Pons (tissue), 1 donor: ENCODE data around the gene HOXB8.

Experiments used
- DNase-seq: peaks from one replicate; pipeline ENCODE4 v3.0.0-alpha.2; 2016; ENCODE audit warnings: low spot score

Gene HOXB8

DNA sequence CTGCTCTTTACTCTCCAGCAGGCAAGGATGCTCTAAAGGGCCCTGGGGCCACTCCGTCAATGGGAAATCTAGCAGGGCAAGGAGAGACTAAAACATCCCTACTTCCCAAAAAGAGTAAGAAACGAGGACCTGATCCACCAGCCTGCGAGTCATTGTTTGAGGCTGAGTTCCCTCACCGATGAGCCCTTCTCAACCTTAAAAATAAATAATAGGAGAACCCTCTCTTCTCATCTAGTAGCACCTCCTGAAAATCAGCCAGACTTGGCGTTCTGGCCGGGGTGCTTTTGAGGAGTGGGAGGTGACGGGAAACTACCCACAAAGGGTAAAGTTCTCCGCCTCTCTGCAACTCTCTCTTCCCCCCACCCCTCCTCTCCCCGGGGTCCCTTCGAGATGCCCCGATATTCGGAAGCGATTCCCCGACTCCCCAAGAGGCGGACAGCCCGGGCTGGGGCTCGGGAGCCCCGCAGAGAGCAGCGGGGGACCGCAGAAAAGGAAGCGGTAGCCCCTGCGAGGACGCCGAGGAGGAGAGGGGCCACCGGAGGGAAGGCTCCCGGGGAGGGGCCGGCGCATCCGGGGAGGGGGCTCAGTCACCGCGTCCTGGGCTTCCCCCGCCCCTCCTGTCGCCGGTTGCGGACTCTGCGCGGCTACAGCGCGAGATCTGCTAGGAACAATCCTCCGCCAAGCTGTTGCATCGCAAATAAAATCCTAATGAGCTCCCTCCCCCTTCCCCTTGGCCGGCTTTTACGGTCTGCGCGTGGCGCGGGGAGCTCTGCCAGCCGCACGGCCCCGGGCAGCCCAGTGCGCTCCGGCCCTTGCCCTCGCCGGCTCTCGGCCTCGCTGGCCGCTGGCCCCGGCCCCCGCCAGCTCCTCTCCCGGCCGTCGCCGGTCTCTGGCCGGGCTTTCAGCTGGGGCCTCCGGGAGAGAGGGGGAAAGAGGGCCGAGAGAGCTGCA, 9.7 kb upstream of the HOXB8 start:
- DNase-seq = no peak

DNA sequence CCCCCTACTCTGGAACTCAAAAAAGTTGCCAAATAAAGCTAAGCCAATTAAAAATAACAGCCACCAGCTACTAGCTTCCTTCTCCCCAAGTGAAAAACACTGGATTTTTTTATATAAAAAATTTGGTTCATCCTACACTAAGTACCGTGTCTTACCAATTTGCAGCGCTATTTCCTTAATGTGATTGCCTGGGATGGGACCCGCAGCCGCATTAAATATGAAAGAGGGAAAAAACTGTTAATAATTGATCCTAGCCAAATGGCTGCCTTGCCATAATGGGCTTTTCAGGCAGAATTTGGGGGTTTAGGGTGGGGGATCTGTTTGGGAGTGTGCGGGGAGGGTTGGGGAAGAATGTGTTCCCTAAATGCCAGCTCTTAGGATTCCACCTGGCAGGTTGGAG, 9.0 kb upstream of the HOXB8 start:
- DNase-seq = no peak

DNA sequence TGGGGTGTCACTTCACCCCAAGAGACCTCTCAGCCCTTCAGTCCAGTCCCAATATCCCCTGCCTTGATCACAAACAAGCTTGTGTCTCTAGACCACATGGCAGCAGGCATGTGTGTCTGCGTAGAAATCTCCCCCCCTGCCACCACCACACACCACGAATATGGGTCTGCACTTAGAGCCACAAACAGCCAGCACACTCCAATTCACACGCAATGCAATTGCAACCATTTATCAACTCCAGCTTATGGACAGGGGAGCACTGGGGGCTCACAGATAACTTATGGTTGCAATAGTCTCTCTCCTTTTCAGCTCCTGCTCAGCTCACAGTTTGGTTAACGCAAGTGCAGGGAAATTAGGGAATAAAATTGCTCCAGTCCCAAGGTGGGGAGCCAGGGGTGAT, 8.5 kb upstream of the HOXB8 start:
- DNase-seq = no peak

DNA sequence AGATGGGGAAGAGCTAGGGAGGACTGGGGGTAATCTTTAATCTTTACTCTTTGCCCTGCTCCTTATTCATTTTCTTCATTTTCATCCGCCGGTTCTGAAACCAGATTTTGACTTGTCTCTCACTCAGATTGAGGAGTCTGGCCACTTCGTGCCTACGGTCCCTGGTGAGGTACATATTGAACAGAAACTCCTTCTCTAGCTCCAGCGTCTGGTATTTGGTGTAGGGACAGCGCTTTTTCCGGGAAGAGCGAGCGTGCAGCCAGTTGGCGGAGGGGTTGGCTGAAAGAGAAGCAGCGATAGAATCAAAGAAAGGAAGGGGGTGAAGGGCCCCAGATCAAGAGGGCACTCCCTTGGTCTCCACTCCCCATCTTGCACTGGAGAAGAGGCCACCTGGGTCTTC, 7.8 kb upstream of the HOXB8 start:
- no peak for DNase-seq

DNA sequence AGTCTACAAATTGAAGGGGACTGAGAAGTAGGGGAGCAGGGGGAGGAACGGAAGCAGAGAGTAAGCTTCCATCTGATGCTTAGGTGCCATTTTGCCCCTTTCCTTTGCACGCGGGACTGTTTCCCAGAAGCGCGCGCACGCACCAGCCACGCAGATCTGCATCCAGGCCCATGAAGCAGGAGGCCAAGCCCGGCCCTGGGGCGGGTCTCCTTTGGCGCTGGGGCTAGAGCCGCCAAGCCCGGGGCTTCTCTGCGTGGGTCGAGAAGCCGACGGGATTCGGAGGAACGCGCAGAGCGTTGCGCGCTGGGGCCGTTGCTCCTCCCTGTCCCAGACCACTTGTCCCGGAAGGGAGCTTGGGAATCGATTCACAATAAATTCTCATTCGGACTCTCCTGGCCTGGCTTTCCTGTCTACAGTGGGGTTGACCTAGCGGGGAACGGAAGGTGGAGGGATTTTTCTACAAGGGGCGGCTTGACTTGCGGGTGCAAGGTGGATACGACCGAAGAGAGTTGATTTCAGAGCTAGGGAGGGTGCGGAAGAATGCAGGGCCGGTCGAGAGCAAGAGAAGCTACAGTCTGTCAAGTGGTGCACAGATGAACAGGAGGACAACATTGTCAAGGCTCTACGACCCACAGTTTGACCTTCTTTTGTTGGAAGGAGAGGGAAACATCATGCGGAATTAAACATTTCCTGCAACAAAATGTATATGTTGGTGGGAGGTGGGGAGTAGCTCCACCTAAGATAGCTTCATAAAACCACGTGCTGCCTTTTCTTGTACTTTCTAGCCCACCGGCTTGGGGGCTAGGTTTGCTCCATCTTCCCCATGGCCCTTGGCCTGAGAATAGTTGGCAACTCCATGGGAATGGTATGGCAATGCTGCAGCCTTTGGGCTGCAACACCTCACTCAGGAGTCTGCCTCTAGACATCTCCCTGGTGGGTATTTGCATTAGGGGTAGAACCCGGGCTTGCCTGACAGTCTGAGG, 6.6 kb upstream of the HOXB8 start:
- no peak for DNase-seq

DNA sequence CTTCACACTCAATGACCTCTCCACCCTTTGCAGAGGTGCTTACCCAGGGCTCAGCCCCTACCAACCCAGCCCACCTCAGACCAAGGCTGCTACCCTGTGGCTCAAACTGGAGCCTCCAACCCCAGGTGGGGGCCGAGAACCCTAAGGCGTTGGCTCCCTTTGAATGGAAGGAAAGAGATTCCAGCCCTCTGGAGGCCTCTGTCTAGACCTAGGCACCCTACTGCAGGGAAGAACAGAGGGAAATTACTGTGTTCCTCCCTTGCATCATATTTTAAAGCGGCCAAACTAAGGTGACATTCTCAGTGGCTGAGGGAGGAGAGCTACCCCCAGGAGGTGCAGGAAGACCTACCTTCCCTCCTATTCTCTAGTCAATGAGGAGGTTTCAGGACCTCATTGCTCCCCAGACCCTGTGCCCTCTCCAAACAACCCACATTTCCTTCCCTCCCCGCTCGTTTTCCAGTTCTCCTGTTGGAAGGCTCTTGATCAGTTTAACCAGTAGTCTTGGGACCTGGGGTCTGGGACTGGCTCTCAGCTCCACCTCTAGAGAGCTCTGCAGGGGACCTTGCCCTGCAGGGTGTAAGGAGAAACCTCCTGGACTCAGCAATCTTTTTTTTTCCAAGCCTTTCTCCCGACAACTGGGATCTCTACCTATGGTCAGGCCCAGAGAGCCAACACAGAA, 5.5 kb upstream of the HOXB8 start:
- no peak for DNase-seq

DNA sequence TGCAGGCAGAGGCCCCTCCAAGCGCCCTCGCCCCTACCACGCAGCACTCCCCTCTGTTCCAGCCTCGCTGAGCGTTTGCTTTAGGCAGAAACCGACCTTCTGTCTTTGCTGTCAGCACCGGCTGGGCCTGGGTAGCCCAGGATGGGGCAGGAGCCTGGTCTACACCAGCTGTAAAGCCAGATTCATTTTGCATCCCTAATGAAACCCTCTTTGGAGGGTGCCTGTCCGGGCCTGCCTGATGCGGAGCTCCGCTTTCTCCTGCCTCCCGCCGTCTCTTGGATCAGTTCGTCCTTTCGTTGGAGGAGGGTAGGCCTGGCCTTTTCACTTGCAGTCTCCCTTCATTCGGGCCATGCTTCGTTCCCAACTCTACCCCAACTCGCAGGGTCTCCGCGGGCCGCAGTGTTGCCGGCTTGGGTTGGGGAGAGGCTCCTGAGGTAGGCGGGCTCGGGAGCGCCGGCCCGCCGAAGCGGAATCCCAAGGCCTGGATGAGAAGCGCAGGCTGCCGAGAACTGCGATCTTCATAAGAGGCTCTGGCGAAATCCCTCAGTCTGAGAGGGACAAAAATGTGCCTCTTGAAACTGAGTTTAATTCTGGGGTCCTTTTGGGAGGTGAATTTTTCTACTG, 4.8 kb upstream of the HOXB8 start:
- DNase-seq = no peak

DNA sequence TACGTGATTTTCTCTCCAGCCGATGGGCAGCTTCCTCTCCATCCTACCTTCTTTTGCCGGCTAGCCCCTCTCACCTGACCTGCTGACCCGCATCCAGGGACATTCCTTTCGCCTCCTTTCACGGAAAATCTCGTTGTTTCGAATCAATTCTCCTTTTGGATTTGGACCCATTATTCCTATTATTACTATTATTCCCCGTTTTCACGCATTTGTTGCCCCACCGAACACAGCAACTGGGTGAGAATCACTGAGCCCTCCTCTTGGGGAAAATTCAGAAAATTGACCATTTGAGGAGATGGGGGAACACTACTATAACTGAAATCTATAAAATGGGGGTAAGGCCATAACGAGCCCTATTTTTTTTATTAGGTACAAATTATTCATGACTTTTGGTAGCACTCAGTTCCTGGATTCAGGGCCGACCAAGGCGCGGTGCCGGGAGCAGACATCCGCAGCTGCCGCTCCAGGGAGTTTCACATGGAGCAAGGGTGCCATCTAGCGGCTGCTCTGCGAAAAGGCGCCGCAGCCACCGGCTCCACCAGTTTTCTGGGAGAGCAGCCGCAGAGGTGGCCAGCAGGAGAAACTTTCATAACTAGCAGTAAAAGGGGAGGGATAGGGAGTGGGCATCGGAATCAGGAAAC, 3.3 kb upstream of the HOXB8 start:
- DNase-seq = peak; percentile 61

DNA sequence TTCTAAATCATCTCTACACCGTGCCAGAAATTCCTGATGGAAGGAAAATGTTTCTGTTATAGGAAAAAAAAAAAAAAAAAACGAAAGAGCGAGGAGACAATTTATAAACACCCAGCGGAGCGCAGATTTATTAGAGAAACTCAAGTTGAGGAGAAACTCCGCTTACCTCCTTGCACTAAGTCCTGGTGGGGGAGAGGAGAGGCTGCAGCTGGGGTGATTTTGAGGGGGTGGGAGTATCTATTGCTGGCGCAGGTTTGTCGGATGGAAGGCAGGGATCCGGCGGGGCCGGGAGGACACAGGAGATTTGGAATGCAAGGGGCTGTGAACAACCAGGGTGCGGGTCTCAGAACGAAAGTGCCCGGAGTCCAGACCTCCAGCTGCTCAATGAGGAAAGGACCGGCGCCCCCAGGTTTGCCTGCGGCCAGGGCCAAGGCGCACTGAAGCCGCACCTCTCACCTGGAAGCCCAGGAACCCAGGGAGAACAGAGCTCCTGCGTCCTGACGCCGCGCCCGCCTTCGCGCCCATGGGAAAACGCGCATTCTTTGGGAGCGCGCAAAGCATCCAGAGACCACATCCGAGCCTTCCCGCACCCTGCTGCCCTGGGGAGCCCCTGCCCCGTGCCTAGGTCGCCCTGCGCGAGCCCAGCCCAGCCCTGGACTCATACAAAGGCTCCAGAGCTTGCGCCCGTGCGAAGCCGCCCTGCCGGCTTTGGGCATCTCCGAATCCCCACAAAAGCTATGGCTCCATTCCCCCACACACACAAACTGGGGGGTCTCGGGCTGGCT, 2.6 kb upstream of the HOXB8 start:
- no peak for DNase-seq

DNA sequence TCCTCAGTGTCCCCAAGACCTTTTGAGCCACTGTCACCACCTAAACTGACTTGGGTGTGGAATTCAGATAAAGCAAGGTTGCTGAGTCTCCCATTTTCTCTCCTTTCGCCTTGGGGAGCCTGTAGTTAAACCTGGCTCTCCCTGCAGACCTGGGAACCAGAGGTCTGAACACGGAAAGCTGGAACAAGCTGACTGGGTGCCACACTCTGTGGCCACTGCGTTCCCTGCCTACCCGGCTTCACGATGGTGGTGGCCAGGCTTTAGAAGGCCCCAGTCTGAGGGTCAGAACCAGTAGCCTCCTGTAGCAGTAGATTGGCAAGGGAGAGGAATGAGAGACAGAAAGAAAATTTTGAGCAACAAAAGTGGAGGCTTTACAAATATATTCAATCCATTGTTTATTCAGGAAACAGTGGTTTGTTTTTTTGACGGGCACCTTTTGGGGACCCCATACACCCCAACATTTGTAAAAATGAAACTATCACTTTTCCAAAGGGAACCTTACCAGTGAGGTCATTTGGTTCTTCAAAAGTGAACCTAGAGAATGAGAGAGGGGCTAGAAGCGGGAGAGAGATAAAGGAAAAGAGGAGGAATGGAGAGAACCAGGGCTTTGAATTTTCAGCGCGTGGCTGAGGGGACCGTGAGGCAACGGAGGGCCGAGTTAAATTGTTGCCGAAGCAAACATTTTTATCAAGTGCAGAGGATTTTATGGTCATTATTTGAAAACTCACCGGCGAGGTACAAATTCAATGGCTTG, 1.8 kb upstream of the HOXB8 start:
- no peak for DNase-seq

DNA sequence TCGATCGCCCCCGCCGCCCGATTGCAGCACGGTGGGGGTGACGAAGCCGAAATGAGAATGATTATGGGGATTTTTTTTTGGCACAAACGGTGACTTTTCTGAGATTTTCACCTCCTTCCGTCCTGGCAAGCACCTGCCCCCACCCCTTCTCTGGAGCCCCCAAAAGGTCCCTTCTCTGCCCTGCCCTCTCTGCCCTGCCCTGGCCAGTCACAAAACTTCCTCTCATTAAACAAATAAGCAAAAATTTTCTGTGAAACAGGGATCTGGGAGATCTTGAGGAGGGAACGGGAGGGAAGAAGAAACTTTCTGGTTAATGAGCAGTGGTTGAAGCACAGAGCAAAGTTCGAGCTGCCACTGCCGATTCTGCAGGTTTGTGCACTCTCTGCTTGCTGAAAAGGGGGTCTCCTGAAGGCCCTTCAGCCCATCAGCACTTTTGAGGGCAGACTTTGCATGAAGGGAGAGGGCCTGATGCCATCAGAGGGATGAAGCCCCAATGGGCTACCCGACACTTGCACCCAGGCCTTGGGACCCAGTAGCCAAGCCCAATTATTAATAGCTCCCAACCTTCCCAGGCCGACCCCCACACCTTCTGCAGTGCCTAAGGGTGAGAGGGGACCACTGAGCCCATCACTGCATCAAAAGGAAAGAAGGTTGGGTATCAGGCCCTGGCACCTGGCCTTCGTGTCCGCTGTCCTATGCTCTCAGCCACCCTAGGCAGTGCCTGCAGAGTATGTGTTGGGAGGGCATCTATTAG, 1.0 kb upstream of the HOXB8 start:
- DNase-seq = no peak

DNA sequence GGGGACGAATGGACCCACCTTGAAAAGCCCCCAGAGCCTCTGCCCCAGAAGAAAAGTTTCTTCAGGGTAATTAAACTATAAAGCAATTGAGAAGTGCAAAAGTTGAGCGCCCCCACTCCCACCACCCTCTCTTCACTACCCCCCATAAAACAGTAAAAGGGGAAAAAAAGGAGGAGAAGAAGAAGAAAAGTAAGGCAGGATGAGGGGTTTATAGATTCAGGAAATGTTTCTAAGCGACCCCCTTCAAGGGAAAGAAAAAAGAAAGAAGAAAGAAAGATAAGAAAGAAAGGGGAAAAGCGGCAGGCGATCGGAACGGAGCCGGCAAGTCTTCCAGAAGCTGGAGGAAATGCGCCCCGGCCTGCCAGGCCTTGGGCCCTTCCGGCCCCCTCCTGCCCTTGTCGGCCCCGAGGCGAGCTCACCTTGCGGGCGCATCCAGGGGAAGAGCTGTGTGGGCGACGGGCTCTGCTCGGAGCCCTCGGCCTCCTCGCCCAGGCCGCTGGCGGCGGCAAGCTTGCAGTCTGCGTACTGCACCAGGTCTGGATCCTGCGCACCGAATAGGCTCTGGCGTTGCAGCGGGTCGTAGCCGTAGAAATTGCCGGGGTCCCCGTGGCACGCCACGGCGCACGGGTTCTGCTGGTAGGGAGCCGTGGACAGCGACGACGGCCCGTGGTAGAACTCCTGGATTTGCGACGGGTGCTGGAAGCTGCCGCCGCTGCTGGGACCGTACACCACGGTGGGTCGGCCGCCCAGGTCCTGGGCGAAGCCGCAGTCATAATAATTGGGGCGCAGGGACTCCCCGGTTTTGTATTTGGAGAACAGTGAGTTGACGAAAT, 1.0 kb downstream of the HOXB8 start:
- DNase-seq = no peak

DNA sequence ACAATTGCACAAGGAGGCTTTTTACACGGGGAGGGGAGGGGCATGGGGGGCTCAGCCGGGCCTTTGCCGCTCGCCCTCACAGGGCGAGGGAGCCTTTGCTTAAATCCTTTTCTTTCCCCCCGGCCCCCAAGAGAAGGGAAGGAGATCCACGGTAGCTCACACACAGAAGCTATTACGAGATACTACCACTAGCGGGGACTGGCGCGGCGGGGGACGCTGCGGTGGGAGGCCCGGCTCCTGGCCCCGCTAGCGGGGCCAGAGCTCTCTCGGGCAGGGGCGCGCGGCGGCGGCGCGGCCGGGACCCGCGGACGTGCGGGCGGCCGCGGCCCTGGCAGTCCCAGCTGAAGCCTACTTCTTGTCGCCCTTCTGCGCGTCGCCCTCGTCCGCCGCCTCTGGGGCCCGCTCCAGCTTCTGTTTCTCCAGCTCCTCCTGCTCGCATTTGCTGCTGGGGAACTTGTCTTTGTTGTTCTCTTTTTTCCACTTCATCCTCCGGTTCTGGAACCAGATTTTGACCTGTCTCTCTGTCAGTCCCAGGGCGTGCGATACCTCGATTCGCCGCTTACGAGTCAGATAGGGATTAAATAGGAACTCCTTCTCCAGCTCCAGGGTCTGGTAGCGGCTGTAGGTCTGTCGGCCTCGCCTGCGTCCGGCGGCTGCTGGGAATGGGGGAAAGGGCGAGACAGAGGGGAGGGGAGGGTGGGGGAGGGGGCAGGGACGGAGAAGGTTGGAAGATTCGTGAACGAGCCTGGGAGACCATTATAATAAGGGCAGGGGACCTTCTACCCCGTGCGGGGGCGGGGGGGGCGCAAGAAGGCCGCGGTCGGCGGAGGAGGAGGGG, 2.0 kb downstream of the HOXB8 start:
- DNase-seq = no peak

DNA sequence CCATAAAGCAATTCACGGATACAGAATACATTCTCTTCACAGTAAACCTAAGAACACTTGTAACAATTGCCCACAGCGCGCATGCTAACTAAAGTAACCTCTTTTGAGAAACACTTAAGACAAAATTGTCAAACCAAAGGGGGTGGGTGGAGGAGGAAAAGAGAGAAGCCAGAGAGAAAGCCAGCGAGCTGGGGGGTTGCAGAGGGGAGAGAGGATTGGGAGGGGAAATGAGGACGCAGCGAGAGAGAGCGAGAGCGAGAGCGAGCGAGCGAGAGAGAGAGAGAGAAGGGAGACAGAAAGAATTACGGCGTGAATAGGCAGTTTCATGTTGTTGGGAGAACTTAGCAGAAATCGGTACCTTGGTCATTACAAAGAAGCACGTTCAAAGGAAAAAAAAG, 2.6 kb downstream of the HOXB8 start:
- DNase-seq = no peak

DNA sequence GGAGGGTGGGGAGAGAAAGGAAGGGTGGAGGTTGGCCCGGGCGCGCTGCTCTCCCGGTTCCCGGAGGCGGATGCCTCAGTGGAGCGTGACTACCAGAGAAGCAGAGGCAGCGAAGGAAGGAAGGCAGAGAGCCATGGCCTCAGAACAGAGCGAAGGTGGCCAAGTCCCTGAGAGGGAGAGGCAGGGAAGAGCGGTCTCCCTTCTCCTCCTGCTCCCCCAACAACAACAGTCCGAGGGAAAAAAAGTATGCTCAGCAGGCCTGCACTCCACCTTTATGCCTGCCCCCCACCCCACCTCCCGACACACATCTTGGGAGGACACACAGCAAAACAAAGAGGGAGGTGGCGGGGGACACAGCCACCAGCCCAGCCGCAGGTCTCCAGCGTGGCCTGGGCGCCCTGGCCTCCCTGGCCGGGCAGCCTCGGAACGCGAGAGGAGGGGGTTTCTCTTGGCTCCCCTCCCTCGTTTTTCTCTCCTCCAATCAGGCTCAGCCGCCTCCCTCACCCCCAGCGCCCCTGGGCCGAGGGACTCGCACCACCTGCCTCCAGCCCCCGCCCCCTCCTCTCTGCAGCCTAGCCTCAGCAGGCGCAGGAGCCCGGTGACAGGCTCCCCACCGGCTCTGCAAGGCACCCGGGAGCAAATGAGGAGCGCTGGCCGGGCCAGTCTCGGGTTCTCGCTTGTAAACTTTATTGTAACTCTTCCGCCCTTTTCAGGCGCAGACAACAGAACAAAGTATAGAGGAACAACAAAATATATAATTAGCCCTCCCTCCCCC, 3.2 kb downstream of the HOXB8 start:
- no peak for DNase-seq

DNA sequence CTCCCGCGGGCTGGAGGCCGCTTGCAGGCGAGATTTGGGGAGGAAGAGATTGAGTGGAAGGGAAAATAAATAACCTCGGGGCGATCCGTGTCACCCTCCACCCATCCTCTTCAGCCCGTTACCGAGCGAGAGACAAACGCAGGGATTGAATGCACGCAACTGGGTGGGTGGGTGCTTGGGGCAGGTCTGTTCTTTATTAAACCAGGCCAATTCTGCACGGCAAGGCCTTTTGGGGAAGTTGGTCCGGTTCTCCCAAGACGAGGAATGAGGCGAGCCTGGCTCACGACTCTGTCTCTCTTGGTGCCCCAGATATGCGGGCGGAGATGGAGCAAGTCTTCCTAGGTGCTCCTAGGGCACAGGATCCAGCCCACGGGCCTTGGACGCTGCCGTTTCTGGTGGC, 3.9 kb downstream of the HOXB8 start:
- no peak for DNase-seq
